Vagina (tissue), 2 donors: ENCODE results near the gene ALB. TPM values are rescaled to one million over a fixed set of nuclear protein-coding genes. Genes with fewer than 3 reads are reported as not detected.

Source experiments
- DNase-seq, 2 donors: peaks; one replicate each; pipeline ENCODE4 v3.0.0-alpha.2; 2017; ENCODE audit errors: extremely low spot score in 2 of 2
- H3K27ac ChIP-seq: fragments of 200-600 bp; sonication (generic); one replicate; pipeline ENCODE4 v1.5.1; 2019
- H3K27me3 ChIP-seq: fragments of 200-600 bp; sonication (generic); one replicate; pipeline ENCODE4 v1.5.1; 2019
- H3K36me3 ChIP-seq, 2 donors: fragments of 200-600 bp; sonication (generic); one replicate each; pipeline ENCODE4 v1.5.1; 2017 to 2019
- H3K4me1 ChIP-seq: fragments of 200-600 bp; sonication (generic); one replicate; pipeline ENCODE4 v1.5.1; 2019
- H3K4me3 ChIP-seq, 2 donors: fragments of 200-600 bp; sonication (generic); 1 replicate in 1 of 2; 2 replicates in 1 of 2; pipeline ENCODE4 v1.5.1; 2016 to 2019
- H3K9me3 ChIP-seq: fragments of 200-600 bp; sonication (generic); one replicate; pipeline ENCODE4 v1.5.1; 2019
- POLR2A ChIP-seq, 2 donors: fragments of 450-650 bp; IDR thresholded peaks; one replicate each; pipeline ENCODE4 v1.6.1; 2017; ENCODE audit warnings: antibody characterized with exemption in 2 of 2, mild to moderate bottlenecking in 2 of 2, moderate library complexity in 2 of 2
- POLR2AphosphoS5 ChIP-seq, 2 donors: sonication (generic); formaldehyde crosslinking; IDR thresholded peaks; one replicate each; pipeline ENCODE4 v1.9.0; 2017; ENCODE audit warnings: antibody characterized with exemption in 2 of 2, mild to moderate bottlenecking in 2 of 2, low read depth in 1 of 2; ENCODE audit not compliant: insufficient read depth in 1 of 2
- intact Hi-C: fragments of 100-400 bp; cut with DNase I; formaldehyde crosslinking; loops from one replicate; pipeline ENCODE4 v1.15.1; 2023
- total RNA-seq: library from RNA; depleted of rRNA; stranded (reverse); fragments of >200 nt; gene quantifications from one replicate; pipeline ENCODE4 v1.2.3, GENCODE V29; 2016
- TF ChIP-seq, protein P1 (sequence below), 3 experiments: fragments of 450-650 bp in 2 of 3; fragments of 200-600 bp in 1 of 3; sonication (generic) in 1 of 3; IDR thresholded peaks; one replicate each; pipeline ENCODE4 v1.5.1; 2017 to 2019; ENCODE audit warnings: antibody characterized with exemption in 3 of 3, mild to moderate bottlenecking in 2 of 3, moderate library complexity in 2 of 3

ALB gene
- total RNA-seq, 1 donor from 2014 or later, result not detected

DNA sequence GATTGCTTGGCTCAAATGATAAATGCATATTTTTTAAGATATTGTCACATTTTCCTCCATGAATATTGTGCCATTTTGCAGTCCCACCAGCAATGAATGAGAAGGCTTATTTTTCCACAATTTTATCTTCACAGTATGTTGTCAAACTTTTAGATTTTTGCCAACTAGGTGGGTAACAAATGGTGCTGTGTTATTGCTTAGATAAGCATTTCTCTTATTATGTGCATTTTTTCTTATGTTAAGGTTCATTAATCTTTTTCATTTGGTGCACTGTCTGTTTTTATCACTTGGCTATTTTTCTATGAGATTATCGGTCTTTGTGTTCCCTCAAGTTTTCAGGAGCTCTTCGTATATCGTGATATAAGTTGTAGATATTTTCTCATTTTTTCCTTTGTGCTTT lies 64.1 kb downstream of the ALB start:
- no peaks in the 10 kb centered on the region for H3K9me3 ChIP-seq
- H3K4me3 ChIP-seq, result no peak overlapping the region
- H3K27ac ChIP-seq, result no peak overlapping the region
- H3K27me3 ChIP-seq, result no peaks in the 10 kb centered on the region
- no peaks in the 10 kb centered on the region for H3K36me3 ChIP-seq
- TF ChIP-seq POLR2AphosphoS5 (IDR thresholded peaks at IDR 0.05; ENCODE audit: insufficient read depth in 1 of 2, low read depth in 1 of 2), result no peak
- no peak for TF ChIP-seq POLR2A (IDR thresholded peaks at IDR 0.05)
- TF ChIP-seq, protein P1, sequence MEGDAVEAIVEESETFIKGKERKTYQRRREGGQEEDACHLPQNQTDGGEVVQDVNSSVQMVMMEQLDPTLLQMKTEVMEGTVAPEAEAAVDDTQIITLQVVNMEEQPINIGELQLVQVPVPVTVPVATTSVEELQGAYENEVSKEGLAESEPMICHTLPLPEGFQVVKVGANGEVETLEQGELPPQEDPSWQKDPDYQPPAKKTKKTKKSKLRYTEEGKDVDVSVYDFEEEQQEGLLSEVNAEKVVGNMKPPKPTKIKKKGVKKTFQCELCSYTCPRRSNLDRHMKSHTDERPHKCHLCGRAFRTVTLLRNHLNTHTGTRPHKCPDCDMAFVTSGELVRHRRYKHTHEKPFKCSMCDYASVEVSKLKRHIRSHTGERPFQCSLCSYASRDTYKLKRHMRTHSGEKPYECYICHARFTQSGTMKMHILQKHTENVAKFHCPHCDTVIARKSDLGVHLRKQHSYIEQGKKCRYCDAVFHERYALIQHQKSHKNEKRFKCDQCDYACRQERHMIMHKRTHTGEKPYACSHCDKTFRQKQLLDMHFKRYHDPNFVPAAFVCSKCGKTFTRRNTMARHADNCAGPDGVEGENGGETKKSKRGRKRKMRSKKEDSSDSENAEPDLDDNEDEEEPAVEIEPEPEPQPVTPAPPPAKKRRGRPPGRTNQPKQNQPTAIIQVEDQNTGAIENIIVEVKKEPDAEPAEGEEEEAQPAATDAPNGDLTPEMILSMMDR (IDR thresholded peaks at IDR 0.05), result no peak
- intact Hi-C loops, result no loop called here
- no peak for DNase-seq
- no peaks in the 10 kb centered on the region for H3K4me1 ChIP-seq

DNA sequence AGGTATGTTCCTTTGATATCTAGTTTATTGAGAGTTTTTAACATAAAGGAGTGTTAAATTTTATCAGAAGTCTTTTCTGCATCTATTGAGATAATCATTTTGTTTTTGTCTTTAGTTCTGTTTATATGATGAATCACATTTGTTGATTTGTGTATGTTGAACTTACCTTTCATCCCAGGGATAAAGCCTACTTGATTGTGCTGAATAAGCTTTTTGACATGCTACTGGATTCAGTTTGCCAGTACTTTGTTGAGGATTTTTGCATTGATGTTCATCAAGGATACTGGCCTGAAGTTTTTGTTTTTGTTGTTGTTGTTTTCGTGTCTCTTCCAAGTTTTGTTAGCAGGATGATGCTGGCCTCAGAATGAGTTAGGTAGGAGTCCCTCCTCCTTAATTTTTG lies 66.6 kb downstream of the ALB start:
- no peak for DNase-seq
- intact Hi-C loops, result no loop called here
- H3K27ac ChIP-seq, result no peak overlapping the region
- no peak overlapping the region for H3K4me3 ChIP-seq
- H3K4me1 ChIP-seq, result no peaks in the 10 kb centered on the region
- TF ChIP-seq POLR2AphosphoS5 (IDR thresholded peaks at IDR 0.05; ENCODE audit: insufficient read depth in 1 of 2, low read depth in 1 of 2), result no peak
- H3K27me3 ChIP-seq, result no peaks in the 10 kb centered on the region
- no peaks in the 10 kb centered on the region for H3K9me3 ChIP-seq
- H3K36me3 ChIP-seq, result no peaks in the 10 kb centered on the region

Other genes starting within 250 kb of the ALB start
- gene ANKRD17, start 145.5 kb upstream of the ALB start, total RNA-seq, result 55.5 TPM
- gene AFP, start 31.9 kb downstream of the ALB start, total RNA-seq, result not detected
- gene AFM, start 77.5 kb downstream of the ALB start, total RNA-seq, result not detected
- gene RASSF6, start 216.1 kb downstream of the ALB start, total RNA-seq, result 16.9 TPM